HG03060 (cell line): Measurements from ENCODE around the gene SP3.

Source experiments
- ATAC-seq: cut with Tn5 transposase; IDR thresholded peaks from one replicate; pipeline ENCODE4 v1.9.1; 2021; ENCODE audit warnings: low read depth, moderate number of reproducible peaks; ENCODE audit not compliant: unreplicated experiment

The SP3 gene

GRCh38 chr2:173997753-173998152 is 32.6 kb upstream of the SP3 start:
- no peak for ATAC-seq

GRCh38 chr2:173997269-173997668 is 32.1 kb upstream of the SP3 start:
- ATAC-seq, result no peak

- ATAC-seq, result no peak
These were observed 31.6 kb upstream of the SP3 start for GRCh38 chr2:173996766-173997165.

GRCh38 chr2:173993459-173993858 is 28.3 kb upstream of the SP3 start:
- ATAC-seq, result no peak

- ATAC-seq, result no peak
These were observed 26.8 kb upstream of the SP3 start for GRCh38 chr2:173991856-173992588.

GRCh38 chr2:173990970-173991819 is 26.0 kb upstream of the SP3 start:
- ATAC-seq, result no peak

- no peak for ATAC-seq
These were observed 25.1 kb upstream of the SP3 start for GRCh38 chr2:173990245-173990644.

- ATAC-seq, result no peak
These were observed 24.7 kb upstream of the SP3 start for GRCh38 chr2:173989884-173990215.

GRCh38 chr2:173989160-173989883 is 24.1 kb upstream of the SP3 start:
- no peak for ATAC-seq

GRCh38 chr2:173986805-173987204 is 21.6 kb upstream of the SP3 start:
- no peak for ATAC-seq

GRCh38 chr2:173985605-173985992 is 20.4 kb upstream of the SP3 start:
- no peak for ATAC-seq

GRCh38 chr2:173984866-173985604 is 19.9 kb upstream of the SP3 start:
- ATAC-seq, result no peak

GRCh38 chr2:173983391-173983871 is 18.3 kb upstream of the SP3 start:
- no peak for ATAC-seq

- ATAC-seq, result no peak
These were observed 17.7 kb upstream of the SP3 start for GRCh38 chr2:173982918-173983317.

GRCh38 chr2:173982182-173982714 is 17.1 kb upstream of the SP3 start:
- no peak for ATAC-seq

- ATAC-seq, result no peak
These were observed 16.3 kb upstream of the SP3 start for GRCh38 chr2:173981520-173981919.

- no peak for ATAC-seq
These were observed 14.7 kb upstream of the SP3 start for GRCh38 chr2:173979751-173980351.

GRCh38 chr2:173978447-173978846 is 13.3 kb upstream of the SP3 start:
- ATAC-seq, result no peak

- no peak for ATAC-seq
These were observed 7.5 kb upstream of the SP3 start for GRCh38 chr2:173972636-173973035.

- no peak for ATAC-seq
These were observed 7.0 kb upstream of the SP3 start for GRCh38 chr2:173972165-173972564.
